GM12891 (cell line): Measurements from ENCODE around the gene PON1.

Experiments used
- POLR2A ChIP-seq: IDR thresholded peaks from 2 replicates; pipeline ENCODE4 v1.6.1; 2011; ENCODE audit warnings: low read depth, low read length, control low read depth
- POLR2AphosphoS5 ChIP-seq: IDR thresholded peaks from 2 replicates; pipeline ENCODE4 v1.6.1; 2011; ENCODE audit warnings: low read depth, low read length, control low read depth
- POU2F2 ChIP-seq: IDR thresholded peaks from 2 replicates; pipeline ENCODE4 v1.6.1; 2011; ENCODE audit warnings: low read depth, mild to moderate bottlenecking, control low read depth, low read length, moderate library complexity
- TAF1 ChIP-seq: IDR thresholded peaks from 2 replicates; pipeline ENCODE4 v1.6.1; 2011; ENCODE audit warnings: low read depth, low read length, control low read depth

GRCh38 chr7:95255691-95256090, 68.6 kb downstream of the PON1 start:
- TF ChIP-seq TAF1 (no peak), POLR2A (no peak), POLR2AphosphoS5 (no peak), POU2F2 (no peak)
